ENCODE measurements around the gene RPL36. TPM values are rescaled to one million over a fixed set of nuclear protein-coding genes. Genes with fewer than 3 reads are reported as not detected.

The RPL36 gene
- polyA plus RNA-seq, 1 donor (not counting 4 experiments of a cell fraction or from before 2014, with no cell fraction given): 636 TPM

DNA sequence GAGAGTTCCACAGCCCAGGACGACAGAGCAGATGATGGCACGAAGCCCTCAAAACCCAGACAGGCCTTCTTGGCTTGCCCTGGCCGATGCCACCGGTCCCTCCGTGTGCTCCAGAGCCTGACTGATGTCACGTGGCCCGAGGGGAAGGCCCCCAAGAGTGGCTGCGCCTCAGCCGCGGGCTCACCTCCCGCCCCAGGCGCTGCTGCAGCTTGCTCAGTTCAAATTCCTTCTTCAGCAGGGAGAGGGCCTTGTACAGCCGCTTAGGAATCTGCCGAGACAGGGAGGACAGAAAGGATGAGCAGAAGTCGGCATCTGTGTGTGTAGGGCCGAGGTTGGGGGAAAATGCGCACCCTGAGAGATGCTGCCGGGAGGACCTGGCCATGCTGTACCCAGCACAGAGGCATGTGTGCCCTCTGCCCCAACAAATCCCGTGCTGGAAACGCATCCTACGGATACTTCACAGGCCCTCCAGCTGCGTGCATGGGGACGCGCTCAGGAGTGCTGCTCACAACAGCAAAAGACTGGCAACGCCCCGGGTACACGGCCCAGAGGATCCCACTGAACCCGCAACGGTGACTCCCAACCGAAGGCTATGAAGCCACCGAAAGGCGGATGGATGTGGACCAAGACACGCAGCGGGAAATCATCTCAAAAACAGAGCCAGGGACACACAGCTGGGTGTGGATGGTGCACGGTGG, 16.9 kb downstream of the RPL36 start:
- dilution Hi-C loops (cut with MboI; ENCODE audit: extremely low pct_ligation_motif_present, low sequenced_read_pairs): no loop called here
- H3K36me3 ChIP-seq (ENCODE audit: control insufficient read depth in 2 of 2, extremely low read depth in 1 of 2, insufficient read depth in 2 of 2, low read length in 2 of 2): peaks cover 39 to 49% of the 10 kb centered on the region in 2 experiments

DNA sequence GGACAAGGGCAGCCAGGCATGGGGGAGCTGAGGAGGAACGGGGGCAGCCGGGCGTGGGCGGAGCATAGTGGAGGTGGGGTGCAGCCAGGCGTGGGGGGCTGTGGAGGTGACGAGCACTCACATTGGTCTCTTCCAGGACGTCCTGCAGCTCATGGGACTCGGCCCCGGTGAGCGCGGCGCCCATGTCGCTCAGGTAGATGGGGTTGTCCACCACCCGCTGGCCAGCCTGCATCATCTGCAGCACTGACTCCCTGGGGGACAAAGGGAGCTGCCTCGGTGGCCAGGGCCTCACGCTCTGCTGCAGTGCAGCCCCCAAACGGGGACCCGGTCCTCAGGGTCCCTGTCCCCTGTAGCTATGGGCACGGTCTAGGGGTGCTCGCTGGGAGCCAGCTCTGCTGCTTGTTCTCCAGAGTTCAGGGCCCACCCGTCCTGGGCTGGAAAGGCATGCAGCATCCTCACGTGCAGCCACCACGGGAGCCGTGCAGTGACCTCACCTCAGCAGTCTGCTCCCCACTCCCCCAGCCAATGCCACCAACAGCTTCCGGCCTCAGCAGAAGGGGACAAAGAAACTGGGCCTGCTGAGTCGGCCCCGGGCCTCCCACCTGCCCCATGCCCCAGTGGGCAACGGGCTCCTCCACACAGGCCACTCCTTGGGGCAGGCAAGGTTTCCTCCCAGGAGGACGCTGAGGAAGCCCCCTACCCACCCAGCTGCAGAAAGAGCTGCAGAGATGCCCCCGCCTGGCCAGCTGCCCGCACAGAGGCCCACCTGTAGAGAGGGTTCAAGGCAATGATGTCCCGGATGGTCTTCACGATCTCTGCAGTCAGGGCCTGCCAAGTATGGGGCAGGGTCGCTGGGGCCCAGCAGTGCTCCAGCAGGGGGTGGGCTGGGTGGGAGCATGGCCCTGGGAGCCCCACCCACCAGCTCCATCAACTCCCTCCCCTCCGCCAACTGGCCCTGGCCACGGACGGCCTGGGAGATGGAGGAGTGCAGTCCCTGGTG, 17.8 kb downstream of the RPL36 start:
- Histone ChIP-seq H3K4me3 (ENCODE audit: control insufficient read depth in 2 of 3, extremely low read depth in 1 of 3, insufficient read depth in 2 of 3, low read depth in 1 of 3, low read length in 3 of 3) (no peak overlapping the region), H3K36me3 (ENCODE audit: control insufficient read depth in 2 of 2, extremely low read depth in 1 of 2, insufficient read depth in 2 of 2, low read length in 2 of 2) (peaks cover 43 to 55% of the 10 kb centered on the region in 2 experiments), H3K79me2 (ENCODE audit: control insufficient read depth, insufficient read depth, low read length) (no peaks in the 10 kb centered on the region), H2AFZ (ENCODE audit: control insufficient read depth, low read length) (no peak overlapping the region), H4K20me1 (ENCODE audit: control insufficient read depth, extremely low read depth, insufficient read depth, low read length) (no peaks in the 10 kb centered on the region), H3K27ac (ENCODE audit: control insufficient read depth, insufficient read depth, low read length) (no peak overlapping the region), H3K9me3 (ENCODE audit: control insufficient read depth, low read depth, low read length) (no peaks in the 10 kb centered on the region), H3K27me3 (ENCODE audit: control insufficient read depth, extremely low read depth, insufficient read depth, low read length) (no peaks in the 10 kb centered on the region), H3K9ac (ENCODE audit: control insufficient read depth, extremely low read depth, insufficient read depth, low read length) (no peak overlapping the region), H3K4me1 (ENCODE audit: control insufficient read depth, extremely low read depth, insufficient read depth, low read length) (no peaks in the 10 kb centered on the region), H3K4me2 (ENCODE audit: control insufficient read depth, extremely low read depth, insufficient read depth, low read depth, low read length) (no peak overlapping the region), H3K9me1 (ENCODE audit: control insufficient read depth, extremely low read depth, insufficient read depth, low read length) (no peaks in the 10 kb centered on the region)
- FAIRE-seq (no peak), DNase-seq (ENCODE audit: low read depth, low spot score) (no peak)
- TF ChIP-seq, protein P1, sequence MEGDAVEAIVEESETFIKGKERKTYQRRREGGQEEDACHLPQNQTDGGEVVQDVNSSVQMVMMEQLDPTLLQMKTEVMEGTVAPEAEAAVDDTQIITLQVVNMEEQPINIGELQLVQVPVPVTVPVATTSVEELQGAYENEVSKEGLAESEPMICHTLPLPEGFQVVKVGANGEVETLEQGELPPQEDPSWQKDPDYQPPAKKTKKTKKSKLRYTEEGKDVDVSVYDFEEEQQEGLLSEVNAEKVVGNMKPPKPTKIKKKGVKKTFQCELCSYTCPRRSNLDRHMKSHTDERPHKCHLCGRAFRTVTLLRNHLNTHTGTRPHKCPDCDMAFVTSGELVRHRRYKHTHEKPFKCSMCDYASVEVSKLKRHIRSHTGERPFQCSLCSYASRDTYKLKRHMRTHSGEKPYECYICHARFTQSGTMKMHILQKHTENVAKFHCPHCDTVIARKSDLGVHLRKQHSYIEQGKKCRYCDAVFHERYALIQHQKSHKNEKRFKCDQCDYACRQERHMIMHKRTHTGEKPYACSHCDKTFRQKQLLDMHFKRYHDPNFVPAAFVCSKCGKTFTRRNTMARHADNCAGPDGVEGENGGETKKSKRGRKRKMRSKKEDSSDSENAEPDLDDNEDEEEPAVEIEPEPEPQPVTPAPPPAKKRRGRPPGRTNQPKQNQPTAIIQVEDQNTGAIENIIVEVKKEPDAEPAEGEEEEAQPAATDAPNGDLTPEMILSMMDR (optimal IDR thresholded peaks at IDR 0.05 in 1 of 3, IDR thresholded peaks at IDR 0.05 in 1 of 3, conservative IDR thresholded peaks at IDR 0.05 in 1 of 3; ENCODE audit: extremely low read depth in 1 of 3, insufficient read depth in 2 of 3, low read length in 3 of 3): no peak
- TF ChIP-seq EZH2 (IDR thresholded peaks at IDR 0.05; ENCODE audit: low read length): no peak
- dilution Hi-C loops (cut with MboI; ENCODE audit: extremely low pct_ligation_motif_present, low sequenced_read_pairs): no loop called here

More for the DNA sequence above, 16.9 kb downstream of the RPL36 start:
- no peaks in the 10 kb centered on the region for H3K27me3 ChIP-seq (ENCODE audit: control insufficient read depth, extremely low read depth, insufficient read depth, low read length)
- H3K9me3 ChIP-seq (ENCODE audit: control insufficient read depth, low read depth, low read length): no peaks in the 10 kb centered on the region
- no peak overlapping the region for H3K4me3 ChIP-seq (ENCODE audit: control insufficient read depth in 2 of 3, extremely low read depth in 1 of 3, insufficient read depth in 2 of 3, low read depth in 1 of 3, low read length in 3 of 3)
- DNase-seq (ENCODE audit: low read depth, low spot score) (no peak), FAIRE-seq (no peak)
- H3K9me1 ChIP-seq (ENCODE audit: control insufficient read depth, extremely low read depth, insufficient read depth, low read length): no peaks in the 10 kb centered on the region
- no peak for TF ChIP-seq EZH2 (IDR thresholded peaks at IDR 0.05; ENCODE audit: low read length)
- TF ChIP-seq, protein P1 (optimal IDR thresholded peaks at IDR 0.05 in 1 of 3, IDR thresholded peaks at IDR 0.05 in 1 of 3, conservative IDR thresholded peaks at IDR 0.05 in 1 of 3; ENCODE audit: extremely low read depth in 1 of 3, insufficient read depth in 2 of 3, low read length in 3 of 3): no peak
- no peaks in the 10 kb centered on the region for H3K4me1 ChIP-seq (ENCODE audit: control insufficient read depth, extremely low read depth, insufficient read depth, low read length)
- no peaks in the 10 kb centered on the region for H4K20me1 ChIP-seq (ENCODE audit: control insufficient read depth, extremely low read depth, insufficient read depth, low read length)
- H3K4me2 ChIP-seq (ENCODE audit: control insufficient read depth, extremely low read depth, insufficient read depth, low read depth, low read length): no peak overlapping the region
- no peak overlapping the region for H2AFZ ChIP-seq (ENCODE audit: control insufficient read depth, low read length)
- H3K27ac ChIP-seq (ENCODE audit: control insufficient read depth, insufficient read depth, low read length): no peak overlapping the region
- H3K79me2 ChIP-seq (ENCODE audit: control insufficient read depth, insufficient read depth, low read length): no peaks in the 10 kb centered on the region
- no peak overlapping the region for H3K9ac ChIP-seq (ENCODE audit: control insufficient read depth, extremely low read depth, insufficient read depth, low read length)
